BJ (cell line): ENCODE data around the gene PLEKHA1. TPM values are rescaled to one million over a fixed set of nuclear protein-coding genes. Genes with fewer than 3 reads are reported as not detected.

Experiments
- CTCF ChIA-PET: fragments of 350-600 bp; formaldehyde crosslinking; extraction: SDS; loops from one replicate; lab custom pipeline; 2021; ENCODE audit warnings: antibody characterized with exemption, inconsistent platforms; lab: Yijun Ruan, JAX
- POLR2A ChIA-PET: fragments of 300-600 bp; sonication (Branson Sonifier 250); formaldehyde crosslinking; extraction: SDS; loops from one replicate; lab custom pipeline; 2021; ENCODE audit warnings: antibody characterized with exemption; lab: Charles Lee
- DNase-seq: peaks from one replicate; pipeline ENCODE4 v3.0.0-alpha.2; 2011; ENCODE audit warnings: low read depth
- H3K27me3 ChIP-seq: 2 replicates; pipeline ENCODE4 v1.6.0; 2011; ENCODE audit warnings: low read length; ENCODE audit not compliant: control insufficient read depth, insufficient read depth
- H3K36me3 ChIP-seq: 2 replicates; pipeline ENCODE4 v1.5.1; 2011; ENCODE audit warnings: low read length; ENCODE audit not compliant: control insufficient read depth, insufficient read depth
- H3K4me3 ChIP-seq: 2 replicates; pipeline ENCODE4 v1.5.1; 2011; ENCODE audit warnings: low read depth, mild to moderate bottlenecking, control low read depth, low read length
- polyA plus RNA-seq: library from polyadenylated mRNA; depleted of rRNA; stranded (reverse); fragments of >200 nt; gene quantifications from 2 replicates; pipeline ENCODE4 v1.2.3, GENCODE V29; 2011
- TF ChIP-seq, protein P1 (sequence below): IDR thresholded peaks from 2 replicates; pipeline ENCODE4 v1.5.1; 2011; ENCODE audit warnings: low read depth, mild to moderate bottlenecking, control low read depth, inconsistent platforms, low read length, moderate library complexity; ENCODE audit not compliant: insufficient read depth

The PLEKHA1 gene
- polyA plus RNA-seq, 1 experiment: 18.6 TPM

DNA sequence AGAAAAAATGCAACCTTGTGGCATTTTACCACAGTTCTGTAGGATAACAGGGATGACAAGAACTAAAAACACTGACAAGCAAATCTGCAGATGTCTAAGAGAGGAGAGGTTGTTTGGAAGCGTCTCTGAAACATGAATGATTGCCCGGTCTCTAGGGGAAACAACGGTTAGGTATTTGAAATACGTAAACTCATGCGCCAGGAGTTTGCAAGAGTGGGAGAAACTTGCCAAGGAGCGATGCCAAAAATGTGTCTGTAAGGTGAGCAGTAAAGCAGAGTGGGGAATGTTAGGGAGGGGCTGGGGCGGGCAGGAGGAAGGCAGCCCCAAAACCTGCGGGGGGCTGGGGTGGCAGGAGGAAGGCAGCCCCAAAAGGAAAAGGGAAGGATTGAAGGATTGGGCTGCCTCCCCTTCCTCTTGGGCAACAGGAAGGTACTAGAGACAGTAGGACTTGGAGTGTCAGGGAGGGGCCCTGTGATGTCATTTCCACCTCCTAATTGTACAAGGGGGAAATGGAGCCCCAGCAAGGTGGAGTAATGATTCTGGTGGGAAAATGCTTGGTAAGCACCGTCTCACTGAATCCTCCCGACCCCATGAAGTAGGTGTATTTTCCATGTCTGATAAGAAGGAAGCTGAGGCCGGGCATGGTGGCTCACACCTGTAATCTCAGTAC is 33.2 kb upstream of the PLEKHA1 start:
- H3K27me3 ChIP-seq: no peaks in the 10 kb centered on the region
- H3K36me3 ChIP-seq: no peaks in the 10 kb centered on the region
- no peak for DNase-seq
- ChIA-PET POLR2A (no interaction called here), CTCF (interaction anchor here (0.7 to 7.9 kb wide), 6 partner anchors 14 to 224 kb away, joined by 3 to 92 read pairs (median 7); no protein-coding TSS in a partner anchor)
- TF ChIP-seq, protein P1, sequence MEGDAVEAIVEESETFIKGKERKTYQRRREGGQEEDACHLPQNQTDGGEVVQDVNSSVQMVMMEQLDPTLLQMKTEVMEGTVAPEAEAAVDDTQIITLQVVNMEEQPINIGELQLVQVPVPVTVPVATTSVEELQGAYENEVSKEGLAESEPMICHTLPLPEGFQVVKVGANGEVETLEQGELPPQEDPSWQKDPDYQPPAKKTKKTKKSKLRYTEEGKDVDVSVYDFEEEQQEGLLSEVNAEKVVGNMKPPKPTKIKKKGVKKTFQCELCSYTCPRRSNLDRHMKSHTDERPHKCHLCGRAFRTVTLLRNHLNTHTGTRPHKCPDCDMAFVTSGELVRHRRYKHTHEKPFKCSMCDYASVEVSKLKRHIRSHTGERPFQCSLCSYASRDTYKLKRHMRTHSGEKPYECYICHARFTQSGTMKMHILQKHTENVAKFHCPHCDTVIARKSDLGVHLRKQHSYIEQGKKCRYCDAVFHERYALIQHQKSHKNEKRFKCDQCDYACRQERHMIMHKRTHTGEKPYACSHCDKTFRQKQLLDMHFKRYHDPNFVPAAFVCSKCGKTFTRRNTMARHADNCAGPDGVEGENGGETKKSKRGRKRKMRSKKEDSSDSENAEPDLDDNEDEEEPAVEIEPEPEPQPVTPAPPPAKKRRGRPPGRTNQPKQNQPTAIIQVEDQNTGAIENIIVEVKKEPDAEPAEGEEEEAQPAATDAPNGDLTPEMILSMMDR: no peak
- no peak overlapping the region for H3K4me3 ChIP-seq

DNA sequence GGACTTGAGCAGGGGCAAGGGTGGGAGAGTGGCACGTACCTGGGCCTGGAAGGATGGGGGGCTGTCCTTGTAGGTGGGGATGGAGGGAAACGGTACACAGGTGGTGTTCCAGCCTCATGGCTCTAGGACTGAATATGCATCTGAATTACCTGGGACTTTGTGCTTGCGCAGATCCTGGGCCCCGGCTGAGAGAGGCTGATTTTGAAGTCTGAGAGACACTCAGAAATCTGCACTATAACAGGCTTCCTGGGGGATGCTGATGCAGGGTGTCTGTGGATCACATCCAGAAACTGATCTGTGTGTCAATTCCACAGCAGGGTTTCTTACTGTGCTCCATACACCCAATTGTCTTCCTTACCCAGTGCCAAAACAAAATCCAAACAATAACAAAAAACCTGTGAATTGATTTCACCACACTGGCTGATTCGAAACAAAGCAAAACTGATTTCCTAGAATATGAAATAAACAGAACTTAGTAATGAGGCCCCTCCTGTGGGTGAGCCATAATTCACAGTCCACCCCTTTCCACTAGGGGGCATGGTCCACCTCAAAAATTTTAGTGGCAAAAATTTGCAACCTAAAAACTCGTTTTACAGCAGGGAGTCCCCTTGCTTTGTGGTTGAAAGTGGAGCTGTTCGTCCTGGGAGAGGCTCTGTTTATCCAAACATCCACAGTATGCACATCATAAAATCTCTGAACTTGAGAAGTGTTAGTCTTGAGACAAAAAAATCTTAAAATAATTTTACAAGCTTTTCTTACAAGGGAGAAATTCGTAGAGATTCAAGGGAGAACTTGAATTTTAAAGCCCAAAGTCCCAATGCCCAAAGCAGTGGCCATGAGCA is 32.0 kb upstream of the PLEKHA1 start:
- ChIA-PET POLR2A (no interaction called here), CTCF (interaction anchor here (0.6 to 7.9 kb wide), 37 partner anchors 9 to 786 kb away, joined by 3 to 92 read pairs (median 4); partner anchors contain the start of gene DMBT1)
- TF ChIP-seq, protein P1: peak; percentile 83
- no peak overlapping the region for H3K4me3 ChIP-seq
- no peaks in the 10 kb centered on the region for H3K36me3 ChIP-seq
- no peaks in the 10 kb centered on the region for H3K27me3 ChIP-seq
- peak; percentile 49 for DNase-seq

DNA sequence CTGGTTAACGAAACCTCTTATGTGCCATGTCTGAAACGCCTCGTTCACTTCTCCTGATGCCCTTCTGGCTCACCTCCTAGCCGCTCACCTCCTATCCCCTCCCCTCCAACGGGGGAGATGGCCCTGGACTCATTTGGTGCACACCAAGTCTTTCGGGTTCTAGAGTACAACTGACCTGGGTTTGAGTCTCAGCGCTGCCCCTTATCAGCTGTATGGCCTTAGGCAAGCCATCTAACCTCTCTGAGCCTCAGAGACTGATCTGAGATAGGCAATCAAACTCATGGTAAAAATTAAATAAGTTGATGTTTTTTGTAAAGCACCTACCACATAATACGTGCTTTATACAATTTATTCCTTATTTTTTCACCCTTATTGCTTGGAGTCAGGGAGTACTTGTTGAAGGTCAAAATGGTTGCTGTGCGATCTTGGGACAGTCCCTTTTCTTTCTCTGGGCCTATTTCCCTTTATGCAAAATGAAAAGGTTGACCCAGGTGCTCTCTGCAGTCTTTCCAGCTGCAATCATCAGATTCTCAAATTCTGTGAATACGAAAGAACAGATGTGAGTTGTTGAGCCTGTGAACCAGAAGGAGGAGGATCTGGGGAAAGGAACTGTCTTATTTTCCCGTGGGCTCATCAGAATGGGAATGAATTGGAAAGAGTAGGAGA is 31.2 kb upstream of the PLEKHA1 start:
- POLR2A ChIA-PET: no interaction called here
- no peak for DNase-seq
- CTCF ChIA-PET: interaction anchor here (0.6 to 7.9 kb wide), 37 partner anchors 8 to 786 kb away, joined by 3 to 92 read pairs (median 4); partner anchors contain the start of gene DMBT1
- H3K36me3 ChIP-seq: no peaks in the 10 kb centered on the region
- H3K4me3 ChIP-seq: no peak overlapping the region
- TF ChIP-seq, protein P1: no peak
- no peaks in the 10 kb centered on the region for H3K27me3 ChIP-seq

DNA sequence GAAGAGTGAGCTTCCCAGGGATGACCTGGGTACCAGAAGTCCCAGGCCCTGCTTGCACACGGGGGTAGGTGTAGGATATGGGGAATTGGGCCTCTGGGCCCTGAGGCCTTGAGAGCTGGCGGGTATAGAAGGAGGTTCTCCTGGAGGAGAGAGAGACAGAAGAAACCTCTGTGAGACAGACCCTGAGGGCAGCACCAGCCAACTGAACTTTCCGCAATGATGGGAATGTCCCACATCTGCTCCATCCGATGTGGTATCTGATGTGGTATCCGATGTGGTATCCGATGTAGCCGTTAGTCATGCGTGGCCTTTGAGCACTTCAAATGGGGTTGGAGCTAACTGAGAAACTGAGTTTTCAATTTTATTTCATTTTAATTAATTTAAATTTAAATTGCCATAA is 30.6 kb upstream of the PLEKHA1 start:
- POLR2A ChIA-PET: no interaction called here
- no peaks in the 10 kb centered on the region for H3K36me3 ChIP-seq
- CTCF ChIA-PET: interaction anchor here (0.6 to 7.9 kb wide), 9 partner anchors 10 to 222 kb away, joined by 3 to 92 read pairs (median 5); no protein-coding TSS in a partner anchor
- no peak for DNase-seq
- H3K27me3 ChIP-seq: no peaks in the 10 kb centered on the region
- H3K4me3 ChIP-seq: no peak overlapping the region
- TF ChIP-seq, protein P1: no peak
